ENCODE data around the gene KRT16.

GRCh38 chr17:41602524-41602923, 10.0 kb downstream of the KRT16 start:
- no peak for TF ChIP-seq CTCF (conservative IDR thresholded peaks at IDR 0.05)
- TF ChIP-seq ZFX (IDR thresholded peaks at IDR 0.05): no peak
